Right atrium auricular region (tissue), 2 donors: ENCODE measurements around the gene SLC9A9. TPM values are rescaled to one million over a fixed set of nuclear protein-coding genes. Genes with fewer than 3 reads are reported as not detected.

ENCODE experiments used
- DNase-seq: peaks from one replicate; pipeline ENCODE4 v3.0.0-alpha.2; 2019; ENCODE audit warnings: low spot score
- H3K27ac ChIP-seq, 2 donors: fragments of 200-600 bp; sonication (generic); 1 replicate in 1 of 2; 2 replicates in 1 of 2; pipeline ENCODE4 v1.5.1; 2016 to 2019
- H3K27me3 ChIP-seq, 2 donors: fragments of 200-600 bp; sonication (generic); one replicate each; pipeline versions ENCODE4 v1.5.1 to v1.6.0; 2017 to 2019
- H3K36me3 ChIP-seq: fragments of 200-600 bp; sonication (generic); one replicate; pipeline ENCODE4 v1.5.1; 2016
- H3K4me1 ChIP-seq, 2 donors: fragments of 200-600 bp; sonication (generic); one replicate each; pipeline versions ENCODE4 v1.5.1 to v1.6.0; 2017 to 2019
- H3K4me3 ChIP-seq, 2 donors: fragments of 200-600 bp; sonication (generic); 1 replicate in 1 of 2; 2 replicates in 1 of 2; pipeline ENCODE4 v1.5.1; 2017 to 2019; ENCODE audit warnings: mild to moderate bottlenecking in 1 of 2, moderate library complexity in 1 of 2
- H3K9me3 ChIP-seq, 2 donors: fragments of 200-600 bp; sonication (generic); one replicate each; pipeline ENCODE4 v1.5.1; 2019
- CTCF ChIP-seq, 2 donors: fragments of 200-600 bp; sonication (generic); IDR thresholded peaks; one replicate each; pipeline ENCODE4 v1.5.1; 2019; ENCODE audit warnings: antibody characterized with exemption in 2 of 2
- total RNA-seq, 2 donors: library from RNA; depleted of rRNA; stranded (reverse); fragments of >200 nt; gene quantifications; one replicate each; pipeline ENCODE4 v1.1.0, GENCODE V29; 2016

SLC9A9 gene
- total RNA-seq, 2 donors from 2014 or later, result 3.1 to 4.2 TPM

DNA sequence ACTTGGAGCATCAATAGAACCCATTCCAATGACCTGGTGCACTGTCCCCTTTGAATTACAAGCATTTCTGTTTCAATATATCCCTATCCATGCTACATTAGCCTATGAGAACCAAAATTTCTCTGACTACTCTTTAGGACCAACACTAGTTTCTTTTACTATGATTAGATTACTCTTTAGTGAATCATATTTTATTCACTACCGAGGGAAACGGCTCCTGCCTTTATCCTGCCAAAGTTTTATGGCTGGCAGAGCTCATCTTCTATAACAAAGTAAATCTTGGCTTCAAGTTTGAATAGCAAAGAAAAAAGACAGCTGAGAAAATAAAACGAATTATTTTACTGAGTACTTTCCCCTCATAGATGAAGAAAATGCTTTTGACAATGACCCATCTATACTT lies 120.9 kb downstream of the SLC9A9 start:
- TF ChIP-seq CTCF (IDR thresholded peaks at IDR 0.05), result no peak
- no peak overlapping the region for H3K4me3 ChIP-seq

GRCh38 chr3:143726727-143727126 lies 121.5 kb downstream of the SLC9A9 start:
- no peaks in the 10 kb centered on the region for H3K4me1 ChIP-seq
- DNase-seq, result no peak
- H3K27ac ChIP-seq, result no peak overlapping the region
- TF ChIP-seq CTCF (IDR thresholded peaks at IDR 0.05), result no peak
- no peaks in the 10 kb centered on the region for H3K9me3 ChIP-seq
- no peaks in the 10 kb centered on the region for H3K27me3 ChIP-seq
- H3K36me3 ChIP-seq, result no peaks in the 10 kb centered on the region
- H3K4me3 ChIP-seq, result no peak overlapping the region

More for the DNA sequence above, 120.9 kb downstream of the SLC9A9 start:
- H3K9me3 ChIP-seq, result no peaks in the 10 kb centered on the region
- DNase-seq, result no peak
- no peak overlapping the region for H3K27ac ChIP-seq
- no peaks in the 10 kb centered on the region for H3K27me3 ChIP-seq
- no peaks in the 10 kb centered on the region for H3K4me1 ChIP-seq
- no peaks in the 10 kb centered on the region for H3K36me3 ChIP-seq

DNA sequence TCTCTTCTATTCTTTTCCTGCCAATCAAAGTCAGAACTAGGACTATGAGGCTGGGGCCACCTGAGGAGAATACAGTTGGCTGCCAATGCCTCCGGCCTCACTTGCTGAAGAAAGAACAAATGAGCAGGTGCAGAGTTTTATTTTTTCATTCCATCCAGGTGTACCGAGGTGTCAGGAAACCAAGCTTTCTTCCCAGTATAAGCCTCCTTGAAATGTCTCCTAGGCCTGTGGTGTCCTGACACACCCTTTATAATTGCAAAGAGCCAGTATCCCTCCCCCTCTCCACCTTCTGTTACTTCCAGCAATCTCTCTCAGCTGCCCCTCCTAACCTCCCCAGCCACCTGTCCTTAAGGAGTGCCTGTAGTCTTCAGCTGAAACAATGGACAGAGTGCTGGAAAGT lies 127.9 kb downstream of the SLC9A9 start:
- TF ChIP-seq CTCF (IDR thresholded peaks at IDR 0.05), result no peak
- DNase-seq, result no peak
- no peaks in the 10 kb centered on the region for H3K4me1 ChIP-seq
- no peaks in the 10 kb centered on the region for H3K36me3 ChIP-seq
- no peak overlapping the region for H3K4me3 ChIP-seq
- no peaks in the 10 kb centered on the region for H3K27me3 ChIP-seq
- H3K27ac ChIP-seq, result no peak overlapping the region
- H3K9me3 ChIP-seq, result no peaks in the 10 kb centered on the region

DNA sequence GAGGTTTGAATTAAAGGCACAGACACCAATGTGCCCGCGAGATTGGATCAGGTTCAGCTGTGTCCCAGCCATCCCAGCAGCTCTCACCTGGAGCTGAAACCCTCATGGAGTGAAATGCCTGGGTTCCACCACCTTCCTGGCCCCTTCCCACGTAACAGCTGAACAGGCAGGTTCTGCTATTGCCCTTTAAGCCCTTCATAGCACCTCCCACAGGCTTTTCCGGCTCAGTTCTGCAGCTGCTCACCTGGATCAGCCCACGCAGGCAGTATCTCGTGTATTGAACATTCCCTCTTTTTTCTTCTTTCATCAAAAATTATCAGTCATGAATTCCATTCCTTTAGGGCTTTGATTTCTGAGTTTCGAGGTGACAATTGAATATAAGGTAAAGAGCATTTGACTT lies 129.8 kb downstream of the SLC9A9 start:
- Histone ChIP-seq H3K27ac (no peak overlapping the region), H3K36me3 (no peaks in the 10 kb centered on the region), H3K4me1 (no peaks in the 10 kb centered on the region), H3K4me3 (no peak overlapping the region), H3K9me3 (no peaks in the 10 kb centered on the region), H3K27me3 (no peaks in the 10 kb centered on the region)
- no peak for DNase-seq
- no peak for TF ChIP-seq CTCF (IDR thresholded peaks at IDR 0.05)

DNA sequence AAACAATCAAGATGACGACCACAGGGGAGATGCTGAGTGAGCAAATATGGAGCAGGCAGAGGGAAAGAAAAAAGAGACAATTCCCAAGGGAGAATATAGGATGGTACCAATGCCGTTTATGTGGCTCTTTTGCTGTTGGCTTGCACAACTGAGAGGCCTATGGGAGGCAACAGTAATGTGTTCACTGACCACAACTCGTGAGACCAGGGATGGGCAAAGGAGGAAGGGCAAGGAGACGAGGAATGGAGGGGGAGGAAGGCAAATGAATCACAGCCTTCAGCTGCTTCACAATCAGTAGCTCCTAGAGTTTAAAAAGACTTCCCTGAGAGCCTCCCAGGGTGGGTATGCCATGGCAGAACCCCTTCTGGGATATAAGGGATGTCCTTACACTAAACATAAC lies 131.5 kb downstream of the SLC9A9 start:
- H3K4me1 ChIP-seq, result no peaks in the 10 kb centered on the region
- H3K9me3 ChIP-seq, result no peaks in the 10 kb centered on the region
- no peaks in the 10 kb centered on the region for H3K27me3 ChIP-seq
- no peak overlapping the region for H3K4me3 ChIP-seq
- H3K36me3 ChIP-seq, result no peaks in the 10 kb centered on the region
- H3K27ac ChIP-seq, result no peak overlapping the region
- no peak for TF ChIP-seq CTCF (IDR thresholded peaks at IDR 0.05)
- DNase-seq, result no peak

DNA sequence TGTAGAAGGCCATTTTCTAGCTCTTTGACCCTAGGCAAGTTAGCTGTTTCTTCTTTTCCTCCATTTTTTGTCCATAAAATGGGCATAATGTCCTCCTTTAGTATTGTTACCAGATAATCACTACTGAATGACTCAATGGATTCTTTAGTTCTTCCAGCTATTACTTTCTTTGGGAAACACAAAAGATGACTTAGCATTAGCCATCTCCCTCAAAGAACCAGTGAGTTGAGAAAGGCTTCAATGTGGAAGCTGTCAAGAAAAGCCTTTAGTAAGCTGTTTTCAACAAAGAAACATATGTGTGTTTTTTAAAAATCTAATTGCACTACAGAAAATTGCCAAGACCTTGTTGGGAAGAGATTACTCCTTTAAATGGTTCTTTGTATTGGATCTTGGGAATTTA lies 135.7 kb downstream of the SLC9A9 start:
- no peak for DNase-seq
- TF ChIP-seq CTCF (IDR thresholded peaks at IDR 0.05), result no peak
- Histone ChIP-seq H3K4me3 (no peak overlapping the region), H3K36me3 (no peaks in the 10 kb centered on the region), H3K27me3 (no peaks in the 10 kb centered on the region), H3K9me3 (no peaks in the 10 kb centered on the region), H3K27ac (no peak overlapping the region), H3K4me1 (no peaks in the 10 kb centered on the region)
